H1 (cell line): ENCODE results near the gene PEPD. TPM values are rescaled to one million over a fixed set of nuclear protein-coding genes. Genes with fewer than 3 reads are reported as not detected.

ENCODE experiments used
- CTCF ChIA-PET: fragments of 300-600 bp; sonication (Branson Sonifier 250); formaldehyde crosslinking; loops from one replicate; lab custom pipeline; 2021; ENCODE audit not compliant: partially characterized antibody; lab: Charles Lee
- POLR2A ChIA-PET: fragments of 300-600 bp; sonication (Branson Sonifier 250); formaldehyde crosslinking; loops from one replicate; lab custom pipeline; 2021; ENCODE audit warnings: inconsistent platforms; ENCODE audit not compliant: partially characterized antibody; lab: Charles Lee
- DNase-seq, 2 experiments: peaks; one replicate each; pipeline versions ENCODE4 v3.0.0 to v3.0.0-alpha.2; 2010 to 2022; ENCODE audit warnings: low spot score in 2 of 2, low read depth in 1 of 2, mixed read lengths in 1 of 2
- FAIRE-seq: peaks from 2 replicates; lab custom pipeline; 2011; peaks lifted over from hg19 to GRCh38; lab: Jason Lieb, UNC
- H2AFZ ChIP-seq: 2 replicates; pipeline ENCODE4 v1.8.1; 2012; ENCODE audit warnings: low read length, inconsistent platforms
- H2AK5ac ChIP-seq: 2 replicates; pipeline ENCODE4 v1.6.1; 2013; ENCODE audit warnings: low read depth, low read length
- H2BK120ac ChIP-seq: replicated peaks from 2 replicates; pipeline ENCODE3; 2013; ENCODE audit warnings: low read depth, low read length, inconsistent platforms
- H2BK12ac ChIP-seq: 2 replicates; pipeline ENCODE4 v1.6.1; 2013; ENCODE audit warnings: low read depth, low read length
- H2BK15ac ChIP-seq: 2 replicates; pipeline ENCODE4 v1.6.1; 2013; ENCODE audit warnings: low read length
- H2BK20ac ChIP-seq: 2 replicates; pipeline ENCODE4 v1.6.1; 2013; ENCODE audit warnings: low read length
- H2BK5ac ChIP-seq: 2 replicates; pipeline ENCODE4 v1.6.1; 2013; ENCODE audit warnings: low read depth, low read length
- H3K14ac ChIP-seq: 2 replicates; pipeline ENCODE4 v1.6.1; 2013; ENCODE audit warnings: inconsistent platforms; ENCODE audit not compliant: insufficient read length
- H3K18ac ChIP-seq: 2 replicates; pipeline ENCODE4 v1.6.1; 2013; ENCODE audit warnings: low read length; ENCODE audit errors: extremely low read depth
- H3K23ac ChIP-seq: 2 replicates; pipeline ENCODE4 v1.6.1; 2013; ENCODE audit warnings: inconsistent platforms; ENCODE audit not compliant: insufficient read length
- H3K23me2 ChIP-seq: 2 replicates; pipeline ENCODE4 v1.6.1; 2013; ENCODE audit warnings: low read depth, low read length
- H3K27ac ChIP-seq: 2 replicates; pipeline ENCODE4 v1.6.1; 2011; ENCODE audit warnings: low read depth, low read length, inconsistent platforms
- H3K27me3 ChIP-seq, 4 experiments: replicated peaks in 1 of 4; 1 replicate in 1 of 4; 2 replicates in 3 of 4; pipeline versions ENCODE4 v1.6.1 to v1.8.1; 2011 to 2013; ENCODE audit warnings: low read length in 3 of 4, mild to moderate bottlenecking in 3 of 4, inconsistent platforms in 2 of 4, mixed read lengths in 2 of 4, moderate library complexity in 1 of 4; ENCODE audit not compliant: control insufficient read depth in 3 of 4, insufficient read depth in 3 of 4; ENCODE audit errors: extremely low read depth in 1 of 4
- H3K36me3 ChIP-seq, 4 experiments: 2 replicates each; pipeline versions ENCODE4 v1.6.1 to v1.8.1; 2011 to 2013; ENCODE audit warnings: mild to moderate bottlenecking in 4 of 4, low read length in 3 of 4, moderate library complexity in 2 of 4, control low read depth in 1 of 4, inconsistent platforms in 1 of 4; ENCODE audit not compliant: insufficient read depth in 4 of 4, control insufficient read depth in 2 of 4
- H3K4ac ChIP-seq: replicated peaks from 2 replicates; pipeline ENCODE3; 2013; ENCODE audit warnings: low read length, low read depth, mixed read lengths, inconsistent platforms; ENCODE audit not compliant: insufficient read length
- H3K4me1 ChIP-seq, 4 experiments: replicated peaks in 1 of 4; 1 replicate in 1 of 4; 2 replicates in 3 of 4; pipeline versions ENCODE4 v1.6.1 to v1.8.1; 2011 to 2013; ENCODE audit warnings: low read length in 3 of 4, inconsistent platforms in 2 of 4, mixed read lengths in 1 of 4; ENCODE audit not compliant: insufficient read depth in 4 of 4, control insufficient read depth in 3 of 4
- H3K4me2 ChIP-seq, 2 experiments: 2 replicates each; pipeline versions ENCODE4 v1.6.1 to v1.8.1; 2011 to 2013; ENCODE audit warnings: low read depth in 2 of 2, low read length in 2 of 2, control low read depth in 1 of 2, inconsistent platforms in 1 of 2, mild to moderate bottlenecking in 1 of 2; ENCODE audit not compliant: insufficient read depth in 1 of 2
- H3K4me3 ChIP-seq, 4 experiments: fragments of 200-600, 300-600 bp in 1 of 4; sonication (generic), shearing (Covaris generic), sonication (Bioruptor Twin) in 1 of 4; 2 replicates each; pipeline versions ENCODE4 v1.5.1 to v1.8.1; 2011 to 2016; ENCODE audit warnings: low read length in 4 of 4, low read depth in 3 of 4, control low read depth in 2 of 4, inconsistent platforms in 2 of 4, mild to moderate bottlenecking in 2 of 4, mixed read lengths in 1 of 4, moderate library complexity in 1 of 4; ENCODE audit not compliant: insufficient read depth in 2 of 4; ENCODE audit errors: extremely low read depth in 1 of 4
- H3K56ac ChIP-seq: replicated peaks from 2 replicates; pipeline ENCODE3; 2013; ENCODE audit warnings: low read depth, mild to moderate bottlenecking, mixed read lengths, low read length, inconsistent platforms; ENCODE audit not compliant: insufficient read length
- H3K79me1 ChIP-seq: 2 replicates; pipeline ENCODE4 v1.6.1; 2013; ENCODE audit warnings: low read depth, low read length, control low read depth
- H3K79me2 ChIP-seq, 2 experiments: 2 replicates each; pipeline versions ENCODE4 v1.6.1 to v1.8.1; 2012 to 2013; ENCODE audit warnings: low read length in 2 of 2, mild to moderate bottlenecking in 2 of 2, inconsistent platforms in 1 of 2; ENCODE audit not compliant: insufficient read depth in 2 of 2, control insufficient read depth in 1 of 2
- H3K9ac ChIP-seq, 4 experiments: replicated peaks in 1 of 4; 1 replicate in 1 of 4; 2 replicates in 3 of 4; pipeline versions ENCODE4 v1.6.1 to v1.8.1; 2011 to 2013; ENCODE audit warnings: low read depth in 3 of 4, low read length in 3 of 4, control low read depth in 2 of 4, mild to moderate bottlenecking in 2 of 4, moderate library complexity in 2 of 4, inconsistent platforms in 1 of 4; ENCODE audit errors: extremely low read depth in 1 of 4
- H3K9me3 ChIP-seq, 2 experiments: 2 replicates each; pipeline versions ENCODE4 v1.6.1 to v1.8.1; 2012 to 2013; ENCODE audit warnings: mild to moderate bottlenecking in 2 of 2, moderate library complexity in 2 of 2, control low read depth in 1 of 2, inconsistent platforms in 1 of 2, low read depth in 1 of 2, low read length in 1 of 2, mixed read lengths in 1 of 2; ENCODE audit not compliant: insufficient read depth in 2 of 2
- H4K20me1 ChIP-seq, 2 experiments: replicated peaks in 1 of 2; 2 replicates each; pipeline versions ENCODE3 to v1.8.1; 2011 to 2013; ENCODE audit warnings: inconsistent platforms in 2 of 2, low read length in 2 of 2, mild to moderate bottlenecking in 1 of 2; ENCODE audit not compliant: insufficient read depth in 2 of 2, control insufficient read depth in 1 of 2
- H4K5ac ChIP-seq: 2 replicates; pipeline ENCODE4 v1.6.1; 2013; ENCODE audit warnings: low read length, low read depth, mixed read lengths, inconsistent platforms; ENCODE audit not compliant: insufficient read length
- H4K8ac ChIP-seq: 2 replicates; pipeline ENCODE4 v1.8.0; 2013; ENCODE audit warnings: mild to moderate bottlenecking, moderate library complexity, low read length, inconsistent platforms; ENCODE audit not compliant: insufficient read depth; ENCODE audit errors: extremely low read depth
- H4K91ac ChIP-seq: replicated peaks from 2 replicates; pipeline ENCODE3; 2013; ENCODE audit warnings: low read length, mixed read lengths, inconsistent platforms; ENCODE audit not compliant: insufficient read length
- JUN ChIP-seq: IDR thresholded peaks from 2 replicates; pipeline ENCODE4 v1.6.1; 2011; ENCODE audit warnings: low read depth, mild to moderate bottlenecking, improper control_type of control experiment, low read length
- SP1 ChIP-seq: IDR thresholded peaks from 2 replicates; pipeline ENCODE4 v1.6.1; 2011; ENCODE audit warnings: low read depth, low read length
- WGBS, 2 experiments: shearing (Covaris generic) in 1 of 2; methylation state at CpG; one replicate each; pipeline versions ENCODE4 v1.1.6 to v1.1.7; 2013 to 2015; ENCODE audit warnings: low lambda C conversion rate in 2 of 2, mixed read lengths in 2 of 2, inconsistent platforms in 1 of 2, low coverage in 1 of 2, missing lambda C conversion rate in 1 of 2; ENCODE audit not compliant: insufficient replicate concordance in 2 of 2, insufficient coverage in 1 of 2, insufficient read length in 1 of 2; ENCODE audit errors: extremely low coverage in 1 of 2, missing lambda C conversion rate in 1 of 2; 5-methylcytosine and 5-hydroxymethylcytosine counted together
- polyA plus RNA-seq, 7 experiments: library from polyadenylated mRNA; depleted of rRNA in 3 of 7; stranded (reverse) in 5 of 7; unstranded in 2 of 7; fragments of >200 nt in 5 of 7; fragments of 200-250 nt in 2 of 7; gene quantifications; 1 replicate in 5 of 7; 2 replicates in 1 of 7; 4 replicates in 1 of 7; pipeline versions ENCODE4 v1.2.1 to v1.2.3, GENCODE V29; 2011 to 2013; ENCODE audit warnings: missing spikeins in 2 of 7, mixed read lengths in 2 of 7
- total RNA-seq: library from RNA; stranded (reverse); fragmentation: NEBNext Ultra II Directional; extraction: Animal tissue kit (Norgen Biotek cat#: 25700); gene quantifications from 2 replicates; pipeline ENCODE4 v1.2.1, GENCODE V29; 2021

The PEPD gene
- total and polyA plus RNA-seq, 2 of the 8 experiments (the other 6 are each of a cell fraction or from before 2014, with no cell fraction given): 84.1 to 178 TPM

DNA sequence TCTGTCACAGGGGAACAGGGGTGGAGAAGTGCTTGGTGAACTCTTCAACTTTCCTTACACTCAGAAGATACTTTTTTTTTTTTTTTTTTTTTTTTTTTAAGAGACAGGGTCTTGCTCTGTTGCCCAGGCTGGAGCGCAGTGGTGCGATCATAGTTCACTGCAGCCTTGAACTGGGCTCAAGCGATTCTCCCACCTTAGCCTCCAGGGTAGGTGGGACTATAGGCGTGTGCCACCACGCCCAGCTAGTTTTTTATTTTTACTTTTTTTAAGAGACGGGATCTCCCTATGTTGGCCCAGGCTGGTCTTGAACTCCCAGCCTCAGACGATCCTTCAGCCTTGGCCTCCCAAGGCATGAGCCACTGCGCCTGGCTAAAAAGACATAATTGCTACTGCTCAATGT is 136.6 kb downstream of the PEPD start:
- Histone ChIP-seq H3K14ac (no peak overlapping the region), H2BK120ac (no peak overlapping the region), H3K4me2 (no peak overlapping the region), H4K8ac (no peak overlapping the region), H3K4ac (no peak overlapping the region), H3K36me3 (peaks cover 0 to 5% (median 1%) of the 10 kb centered on the region in 4 experiments; a peak in 2 of 8 replicates), H3K79me1 (peaks cover 17% of the 10 kb centered on the region), H3K23me2 (no peaks in the 10 kb centered on the region), H4K20me1 (peaks cover 6 to 16% of the 10 kb centered on the region in 2 experiments), H3K9me3 (no peaks in the 10 kb centered on the region), H3K27ac (no peak overlapping the region)
- ChIA-PET POLR2A (interaction anchor here (1.0 to 10.4 kb wide), 3 partner anchors 11 to 14 kb away, joined by 3 to 87 read pairs (median 12); partner anchors contain the start of gene CEBPG), CTCF (interaction anchor here (0.8 to 2.8 kb wide), 5 partner anchors 12 to 158 kb away, joined by 3 to 10 read pairs (median 4); no protein-coding TSS in a partner anchor)
- FAIRE-seq: no peak
- no peak for TF ChIP-seq JUN
- no peak for TF ChIP-seq SP1
- TF ChIP-seq, all 59 proteins: peak for 0
- H3K27me3 ChIP-seq: no peaks in the 10 kb centered on the region
- DNase-seq: no peak
- H3K23ac ChIP-seq: no peak overlapping the region
- WGBS, 2 experiments: 96% methylated on average over 6 of the region's 8 CpGs; no CpG with 5 or more reads in 1 of the 2 experiments
- H2BK12ac ChIP-seq: no peak overlapping the region
- no peaks in the 10 kb centered on the region; a peak in 2 of 7 replicates for H3K4me1 ChIP-seq
- no peak overlapping the region for H3K4me3 ChIP-seq
- H3K79me2 ChIP-seq: peaks cover 0 to 57% of the 10 kb centered on the region in 2 experiments; a peak in 2 of 4 replicates
- no peak overlapping the region for H3K56ac ChIP-seq
- H2AFZ ChIP-seq: no peak overlapping the region
- H4K5ac ChIP-seq: no peak overlapping the region
- H3K18ac ChIP-seq: no peak overlapping the region
- H2AK5ac ChIP-seq: no peak overlapping the region
- no peak overlapping the region for H3K9ac ChIP-seq
- no peak overlapping the region for H2BK5ac ChIP-seq
- H2BK20ac ChIP-seq: no peak overlapping the region
- no peak overlapping the region for H2BK15ac ChIP-seq
- no peak overlapping the region for H4K91ac ChIP-seq
